GM12878 (cell line): ENCODE measurements around the gene PDHA1.

Experiments
- CHD2 ChIP-seq: IDR thresholded peaks from 2 replicates; pipeline ENCODE4 v1.6.1; 2011; ENCODE audit warnings: low read depth, low read length, improper control_type of control experiment, borderline replicate concordance
- POLR2A ChIP-seq: IDR thresholded peaks from 2 replicates; pipeline ENCODE4 v1.6.1; 2011; ENCODE audit warnings: low read depth, mild to moderate bottlenecking, low read length
- TF ChIP-seq, protein P1 (sequence below): fragments of 450-650 bp; formaldehyde crosslinking; IDR thresholded peaks from 2 replicates; pipeline ENCODE4 v1.4.0; 2020; ENCODE audit warnings: mild to moderate bottlenecking, moderate library complexity
- TF ChIP-seq, protein P2 (sequence below), 3 experiments: IDR thresholded peaks in 2 of 3; conservative IDR thresholded peaks in 1 of 3; 2 replicates each; pipeline ENCODE4 v1.5.1; 2011; ENCODE audit warnings: low read depth in 3 of 3, low read length in 3 of 3, mild to moderate bottlenecking in 3 of 3, control low read depth in 2 of 3, moderate library complexity in 2 of 3, inconsistent platforms in 1 of 3, mixed read lengths in 1 of 3; ENCODE audit not compliant: control insufficient read depth in 2 of 3, insufficient read depth in 1 of 3; ENCODE audit errors: extremely low read depth in 1 of 3

DNA sequence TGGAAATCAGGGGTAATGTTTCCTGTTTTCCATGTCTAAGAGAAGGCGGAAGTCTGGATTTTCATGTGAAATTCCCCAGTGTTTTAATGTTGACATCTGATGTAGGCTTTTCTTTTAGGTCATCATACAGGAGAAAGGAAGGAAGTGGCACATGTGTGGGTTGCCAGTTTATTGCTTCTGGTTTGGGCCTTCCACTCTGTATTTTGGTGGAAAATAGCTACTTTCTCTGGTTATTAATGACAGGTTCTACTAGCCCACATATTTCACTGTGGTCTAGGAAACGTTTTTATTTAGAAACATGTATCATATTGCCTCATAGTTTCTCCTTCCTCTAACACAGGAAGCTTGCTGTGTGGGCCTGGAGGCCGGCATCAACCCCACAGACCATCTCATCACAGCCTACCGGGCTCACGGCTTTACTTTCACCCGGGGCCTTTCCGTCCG, 7.2 kb downstream of the PDHA1 start:
- TF ChIP-seq, protein P1, sequence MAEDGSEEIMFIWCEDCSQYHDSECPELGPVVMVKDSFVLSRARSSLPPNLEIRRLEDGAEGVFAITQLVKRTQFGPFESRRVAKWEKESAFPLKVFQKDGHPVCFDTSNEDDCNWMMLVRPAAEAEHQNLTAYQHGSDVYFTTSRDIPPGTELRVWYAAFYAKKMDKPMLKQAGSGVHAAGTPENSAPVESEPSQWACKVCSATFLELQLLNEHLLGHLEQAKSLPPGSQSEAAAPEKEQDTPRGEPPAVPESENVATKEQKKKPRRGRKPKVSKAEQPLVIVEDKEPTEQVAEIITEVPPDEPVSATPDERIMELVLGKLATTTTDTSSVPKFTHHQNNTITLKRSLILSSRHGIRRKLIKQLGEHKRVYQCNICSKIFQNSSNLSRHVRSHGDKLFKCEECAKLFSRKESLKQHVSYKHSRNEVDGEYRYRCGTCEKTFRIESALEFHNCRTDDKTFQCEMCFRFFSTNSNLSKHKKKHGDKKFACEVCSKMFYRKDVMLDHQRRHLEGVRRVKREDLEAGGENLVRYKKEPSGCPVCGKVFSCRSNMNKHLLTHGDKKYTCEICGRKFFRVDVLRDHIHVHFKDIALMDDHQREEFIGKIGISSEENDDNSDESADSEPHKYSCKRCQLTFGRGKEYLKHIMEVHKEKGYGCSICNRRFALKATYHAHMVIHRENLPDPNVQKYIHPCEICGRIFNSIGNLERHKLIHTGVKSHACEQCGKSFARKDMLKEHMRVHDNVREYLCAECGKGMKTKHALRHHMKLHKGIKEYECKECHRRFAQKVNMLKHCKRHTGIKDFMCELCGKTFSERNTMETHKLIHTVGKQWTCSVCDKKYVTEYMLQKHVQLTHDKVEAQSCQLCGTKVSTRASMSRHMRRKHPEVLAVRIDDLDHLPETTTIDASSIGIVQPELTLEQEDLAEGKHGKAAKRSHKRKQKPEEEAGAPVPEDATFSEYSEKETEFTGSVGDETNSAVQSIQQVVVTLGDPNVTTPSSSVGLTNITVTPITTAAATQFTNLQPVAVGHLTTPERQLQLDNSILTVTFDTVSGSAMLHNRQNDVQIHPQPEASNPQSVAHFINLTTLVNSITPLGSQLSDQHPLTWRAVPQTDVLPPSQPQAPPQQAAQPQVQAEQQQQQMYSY, result no peak
- TF ChIP-seq, protein P2, sequence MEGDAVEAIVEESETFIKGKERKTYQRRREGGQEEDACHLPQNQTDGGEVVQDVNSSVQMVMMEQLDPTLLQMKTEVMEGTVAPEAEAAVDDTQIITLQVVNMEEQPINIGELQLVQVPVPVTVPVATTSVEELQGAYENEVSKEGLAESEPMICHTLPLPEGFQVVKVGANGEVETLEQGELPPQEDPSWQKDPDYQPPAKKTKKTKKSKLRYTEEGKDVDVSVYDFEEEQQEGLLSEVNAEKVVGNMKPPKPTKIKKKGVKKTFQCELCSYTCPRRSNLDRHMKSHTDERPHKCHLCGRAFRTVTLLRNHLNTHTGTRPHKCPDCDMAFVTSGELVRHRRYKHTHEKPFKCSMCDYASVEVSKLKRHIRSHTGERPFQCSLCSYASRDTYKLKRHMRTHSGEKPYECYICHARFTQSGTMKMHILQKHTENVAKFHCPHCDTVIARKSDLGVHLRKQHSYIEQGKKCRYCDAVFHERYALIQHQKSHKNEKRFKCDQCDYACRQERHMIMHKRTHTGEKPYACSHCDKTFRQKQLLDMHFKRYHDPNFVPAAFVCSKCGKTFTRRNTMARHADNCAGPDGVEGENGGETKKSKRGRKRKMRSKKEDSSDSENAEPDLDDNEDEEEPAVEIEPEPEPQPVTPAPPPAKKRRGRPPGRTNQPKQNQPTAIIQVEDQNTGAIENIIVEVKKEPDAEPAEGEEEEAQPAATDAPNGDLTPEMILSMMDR (IDR thresholded peaks at IDR 0.05 in 2 of 3, conservative IDR thresholded peaks at IDR 0.05 in 1 of 3; ENCODE audit: control insufficient read depth in 2 of 3, extremely low read depth in 1 of 3, insufficient read depth in 1 of 3, low read depth in 3 of 3, low read length in 3 of 3), result no peak
- TF ChIP-seq POLR2A, result no peak
- no peak for TF ChIP-seq CHD2
